Glutamatergic neuron (in vitro differentiated cells): ENCODE measurements around the gene MEGF11. TPM values are rescaled to one million over a fixed set of nuclear protein-coding genes. Genes with fewer than 3 reads are reported as not detected.

Source experiments
- DNase-seq: peaks from one replicate; pipeline ENCODE4 v3.0.0; 2022
- H3K27ac Mint-ChIP-seq: one replicate; pipeline ENCODE4 v1.8.0; 2020; ENCODE audit warnings: mild to moderate bottlenecking, mixed read lengths, inconsistent platforms; ENCODE audit not compliant: unreplicated experiment
- H3K27me3 Mint-ChIP-seq: one replicate; pipeline ENCODE4 v1.8.0; 2020; ENCODE audit warnings: mild to moderate bottlenecking, moderate library complexity, mixed read lengths, inconsistent platforms; ENCODE audit not compliant: unreplicated experiment
- H3K36me3 Mint-ChIP-seq: one replicate; pipeline ENCODE4 v1.8.0; 2020; ENCODE audit warnings: mild to moderate bottlenecking, mixed read lengths, inconsistent platforms; ENCODE audit not compliant: unreplicated experiment
- H3K4me1 Mint-ChIP-seq: one replicate; pipeline ENCODE4 v1.8.0; 2020; ENCODE audit warnings: mild to moderate bottlenecking, low read depth, mixed read lengths, inconsistent platforms; ENCODE audit not compliant: unreplicated experiment
- H3K4me3 Mint-ChIP-seq: one replicate; pipeline ENCODE4 v1.8.0; 2020; ENCODE audit warnings: mild to moderate bottlenecking, mixed read lengths, inconsistent platforms; ENCODE audit not compliant: unreplicated experiment
- H3K9me3 Mint-ChIP-seq: one replicate; pipeline ENCODE4 v1.8.0; 2020; ENCODE audit warnings: mild to moderate bottlenecking, moderate library complexity, mixed read lengths, inconsistent platforms; ENCODE audit not compliant: unreplicated experiment
- total RNA-seq: library from RNA; stranded (reverse); fragmentation: NEBNext Ultra II Directional; extraction: Animal tissue kit (Norgen Biotek cat#: 25700); gene quantifications from one replicate; pipeline ENCODE4 v1.2.1, GENCODE V29; 2021; ENCODE audit not compliant: unreplicated experiment
- TF ChIP-seq, protein P1 (sequence below): fragments of 200-600 bp; sonication (generic); IDR thresholded peaks from one replicate; pipeline ENCODE4 v1.5.0; 2021; ENCODE audit not compliant: partially characterized antibody, unreplicated experiment

Gene MEGF11
- total RNA-seq, 1 donor from 2014 or later: 2.6 TPM

DNA sequence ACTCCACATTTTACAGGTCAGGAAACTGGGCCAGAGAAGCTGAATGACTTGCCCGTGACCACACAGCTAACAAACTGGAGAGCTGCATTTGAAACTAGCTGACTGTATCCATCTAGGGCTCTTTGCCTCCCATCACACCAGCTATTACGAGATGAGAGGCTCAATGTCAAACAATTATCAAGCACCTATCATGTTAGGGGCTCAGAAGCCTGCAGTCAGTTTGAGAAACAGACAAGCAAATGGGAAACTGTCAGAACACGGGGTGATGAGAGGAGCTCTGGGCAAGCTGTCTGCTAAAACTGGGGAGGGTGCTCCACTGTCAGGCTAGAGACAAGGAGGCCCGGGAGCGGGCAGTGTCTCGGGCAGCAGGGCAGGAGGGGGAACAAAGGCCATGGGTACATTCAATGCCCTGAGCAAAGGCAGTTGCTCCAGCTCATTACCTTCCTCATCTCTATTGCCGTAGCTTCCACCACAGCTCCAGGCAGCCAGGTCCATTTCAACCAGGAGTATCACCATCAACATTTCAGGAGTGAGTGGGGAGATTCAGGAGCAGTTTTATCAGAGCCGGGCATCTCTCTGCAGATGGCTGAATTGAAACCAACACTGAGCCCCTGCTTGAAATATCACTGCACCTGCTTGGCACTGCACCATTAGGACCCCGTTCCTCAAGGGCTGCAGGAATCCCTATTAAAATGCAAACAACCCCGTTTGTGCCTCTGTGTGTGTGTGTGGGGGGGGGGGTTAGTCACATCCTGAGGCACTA is 261.6 kb downstream of the MEGF11 start:
- Mint-ChIP-seq H3K27ac (no peak overlapping the region), H3K9me3 (no peaks in the 10 kb centered on the region), H3K4me1 (no peaks in the 10 kb centered on the region), H3K36me3 (no peaks in the 10 kb centered on the region), H3K27me3 (no peaks in the 10 kb centered on the region), H3K4me3 (peak overlapping the region; percentile 15)
- TF ChIP-seq, protein P1, sequence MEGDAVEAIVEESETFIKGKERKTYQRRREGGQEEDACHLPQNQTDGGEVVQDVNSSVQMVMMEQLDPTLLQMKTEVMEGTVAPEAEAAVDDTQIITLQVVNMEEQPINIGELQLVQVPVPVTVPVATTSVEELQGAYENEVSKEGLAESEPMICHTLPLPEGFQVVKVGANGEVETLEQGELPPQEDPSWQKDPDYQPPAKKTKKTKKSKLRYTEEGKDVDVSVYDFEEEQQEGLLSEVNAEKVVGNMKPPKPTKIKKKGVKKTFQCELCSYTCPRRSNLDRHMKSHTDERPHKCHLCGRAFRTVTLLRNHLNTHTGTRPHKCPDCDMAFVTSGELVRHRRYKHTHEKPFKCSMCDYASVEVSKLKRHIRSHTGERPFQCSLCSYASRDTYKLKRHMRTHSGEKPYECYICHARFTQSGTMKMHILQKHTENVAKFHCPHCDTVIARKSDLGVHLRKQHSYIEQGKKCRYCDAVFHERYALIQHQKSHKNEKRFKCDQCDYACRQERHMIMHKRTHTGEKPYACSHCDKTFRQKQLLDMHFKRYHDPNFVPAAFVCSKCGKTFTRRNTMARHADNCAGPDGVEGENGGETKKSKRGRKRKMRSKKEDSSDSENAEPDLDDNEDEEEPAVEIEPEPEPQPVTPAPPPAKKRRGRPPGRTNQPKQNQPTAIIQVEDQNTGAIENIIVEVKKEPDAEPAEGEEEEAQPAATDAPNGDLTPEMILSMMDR: no peak
- DNase-seq: no peak

DNA sequence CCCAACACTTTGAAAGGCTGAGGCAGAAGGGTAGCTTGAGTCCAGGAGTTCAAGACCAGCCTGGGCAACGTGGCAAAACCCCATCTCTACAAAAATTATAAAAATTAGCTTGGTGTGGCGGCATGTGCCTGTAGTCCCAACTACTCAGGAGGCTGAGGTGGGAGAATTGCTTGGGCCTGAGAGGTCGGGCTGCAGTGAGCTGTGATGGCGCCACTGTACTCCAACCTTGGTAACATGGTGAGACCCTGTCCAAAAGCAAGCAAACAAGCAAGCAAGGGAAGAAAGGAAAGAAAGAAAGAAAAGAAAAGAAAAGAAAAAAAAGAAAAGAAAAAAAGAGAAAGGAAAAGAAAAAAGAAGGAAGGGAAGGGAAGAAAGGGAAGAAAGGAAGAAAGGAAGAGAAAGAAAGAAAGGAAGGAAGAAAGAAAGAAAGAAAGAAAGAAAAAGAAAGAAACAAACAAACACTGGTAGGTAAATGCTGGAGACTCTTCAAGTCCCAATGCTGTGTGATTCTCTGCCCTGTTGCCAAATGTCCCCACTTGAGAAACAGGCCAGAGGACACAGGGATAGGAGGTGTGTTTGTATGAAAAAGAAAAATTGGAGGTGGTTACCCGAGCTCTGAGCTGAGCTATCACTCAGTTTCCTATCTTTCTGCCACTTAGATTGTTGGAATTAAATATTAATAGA is 263.1 kb downstream of the MEGF11 start:
- no peaks in the 10 kb centered on the region for H3K36me3 Mint-ChIP-seq
- H3K27ac Mint-ChIP-seq: no peak overlapping the region
- no peaks in the 10 kb centered on the region for H3K9me3 Mint-ChIP-seq
- H3K27me3 Mint-ChIP-seq: no peaks in the 10 kb centered on the region
- no peaks in the 10 kb centered on the region for H3K4me1 Mint-ChIP-seq
- no peak for DNase-seq
- TF ChIP-seq, protein P1: no peak
- H3K4me3 Mint-ChIP-seq: no peak overlapping the region

DNA sequence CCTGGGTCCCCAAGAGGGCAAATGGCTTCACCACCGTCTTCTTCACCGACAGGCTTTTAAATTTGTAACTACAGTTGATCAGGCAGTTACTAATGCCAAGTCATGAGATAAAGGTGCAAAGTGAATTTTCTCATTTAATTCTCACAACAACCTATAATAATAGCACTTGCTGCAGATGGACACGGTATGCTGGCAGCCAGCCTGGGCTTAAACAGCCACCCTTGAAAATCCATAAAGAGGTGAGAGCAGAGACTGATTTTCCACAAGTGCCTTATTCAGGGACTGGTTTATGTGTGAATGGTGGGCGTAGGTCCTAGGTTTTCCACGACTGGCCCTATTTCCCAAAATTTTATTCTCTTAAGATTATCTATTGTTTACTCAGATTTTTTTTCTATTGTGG is 266.4 kb downstream of the MEGF11 start:
- no peak overlapping the region for H3K4me3 Mint-ChIP-seq
- DNase-seq: no peak
- H3K27me3 Mint-ChIP-seq: no peaks in the 10 kb centered on the region
- TF ChIP-seq, protein P1: no peak
- no peaks in the 10 kb centered on the region for H3K9me3 Mint-ChIP-seq
- H3K36me3 Mint-ChIP-seq: no peaks in the 10 kb centered on the region
- peaks cover 3% of the 10 kb centered on the region for H3K4me1 Mint-ChIP-seq
- H3K27ac Mint-ChIP-seq: no peak overlapping the region

DNA sequence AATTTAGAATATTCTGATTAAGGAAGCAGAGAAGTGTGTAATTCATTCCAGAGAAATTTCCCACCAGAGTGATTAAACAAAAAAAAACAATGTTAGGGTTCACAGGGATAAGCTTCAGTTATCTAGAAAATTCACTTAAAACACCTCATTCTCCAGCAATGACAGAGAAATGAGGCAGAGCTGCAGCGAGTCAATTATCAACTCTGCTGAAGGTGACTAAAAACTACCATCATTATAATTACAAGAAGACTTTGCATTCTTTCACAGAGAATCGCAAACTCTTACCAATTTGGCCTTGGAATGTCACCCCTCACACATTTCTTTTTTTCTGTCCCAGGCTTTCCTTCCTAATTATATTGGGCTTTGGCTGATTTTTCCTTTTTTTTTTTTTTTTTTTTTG is 267.1 kb downstream of the MEGF11 start:
- peaks cover 3% of the 10 kb centered on the region for H3K4me1 Mint-ChIP-seq
- H3K4me3 Mint-ChIP-seq: no peak overlapping the region
- TF ChIP-seq, protein P1: no peak
- H3K27me3 Mint-ChIP-seq: no peaks in the 10 kb centered on the region
- H3K27ac Mint-ChIP-seq: no peak overlapping the region
- H3K36me3 Mint-ChIP-seq: no peaks in the 10 kb centered on the region
- no peaks in the 10 kb centered on the region for H3K9me3 Mint-ChIP-seq
- DNase-seq: no peak

DNA sequence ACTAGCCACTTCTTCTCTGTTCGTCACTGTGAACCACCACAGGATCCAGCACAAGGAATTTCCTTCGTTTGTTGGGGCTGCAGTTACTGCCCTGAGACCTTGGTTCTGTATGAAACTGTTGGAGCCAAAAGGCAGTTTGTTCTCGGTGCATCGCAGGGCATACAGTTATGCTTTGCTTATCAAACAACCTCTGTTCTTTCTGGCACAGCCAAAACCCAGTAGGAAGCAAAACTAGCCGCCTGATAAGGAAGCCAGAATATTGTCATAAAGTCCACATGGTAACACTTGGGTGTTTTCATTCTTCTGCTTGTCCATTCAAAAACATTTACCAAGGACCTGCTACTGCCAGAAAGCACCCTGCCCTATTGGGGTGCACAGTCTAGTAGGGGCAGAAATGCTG is 268.2 kb downstream of the MEGF11 start:
- Mint-ChIP-seq H3K36me3 (no peaks in the 10 kb centered on the region), H3K27ac (no peak overlapping the region), H3K4me1 (peaks cover 6% of the 10 kb centered on the region), H3K4me3 (no peak overlapping the region), H3K27me3 (no peaks in the 10 kb centered on the region), H3K9me3 (no peaks in the 10 kb centered on the region)
- TF ChIP-seq, protein P1: no peak
- no peak for DNase-seq
